Smooth muscle cell (in vitro differentiated cells): ENCODE data around the gene ZNF618. TPM values are rescaled to one million over a fixed set of nuclear protein-coding genes. Genes with fewer than 3 reads are reported as not detected.

ENCODE experiments used
- DNase-seq: peaks from one replicate; lab custom pipeline; 2025; ENCODE audit not compliant: unreplicated experiment; lab: John Stamatoyannopoulos, UW
- H2AFZ ChIP-seq: fragments of 200-600 bp; sonication (generic); 2 replicates; pipeline ENCODE4 v1.6.0; 2016; ENCODE audit warnings: antibody characterized with exemption, low read depth, mild to moderate bottlenecking
- H3F3A ChIP-seq: fragments of 200-600 bp; sonication (generic); 2 replicates; pipeline ENCODE4 v1.6.0; 2017; ENCODE audit warnings: antibody characterized with exemption, low read depth
- H3K27ac ChIP-seq: fragments of 200-600 bp; sonication (generic); 2 replicates; pipeline ENCODE4 v1.5.1; 2016; ENCODE audit warnings: low read depth, mild to moderate bottlenecking
- H3K27me3 ChIP-seq: fragments of 200-600 bp; sonication (generic); 2 replicates; pipeline ENCODE4 v1.6.1; 2016; ENCODE audit warnings: low read depth, mild to moderate bottlenecking
- H3K36me3 ChIP-seq: fragments of 200-600 bp; sonication (generic); 2 replicates; pipeline ENCODE4 v1.5.1; 2016; ENCODE audit warnings: low read depth
- H3K4me1 ChIP-seq: fragments of 200-600 bp; sonication (generic); 2 replicates; pipeline ENCODE4 v1.5.1; 2016; ENCODE audit warnings: low read depth
- H3K4me2 ChIP-seq: fragments of 200-600 bp; sonication (generic); 2 replicates; pipeline ENCODE4 v1.6.0; 2016; ENCODE audit warnings: mild to moderate bottlenecking
- H3K4me3 ChIP-seq: fragments of 200-600 bp; sonication (generic); 2 replicates; pipeline ENCODE4 v1.5.1; 2016; ENCODE audit warnings: mild to moderate bottlenecking
- H3K79me2 ChIP-seq: fragments of 200-600 bp; sonication (generic); 2 replicates; pipeline ENCODE4 v1.6.0; 2016; ENCODE audit warnings: low read depth, mild to moderate bottlenecking
- H3K9ac ChIP-seq: fragments of 200-600 bp; sonication (generic); 2 replicates; pipeline ENCODE4 v1.6.0; 2016; ENCODE audit warnings: low read depth
- H3K9me3 ChIP-seq: fragments of 200-600 bp; sonication (generic); replicated peaks from 2 replicates; pipeline ENCODE4 v1.5.1; 2016; ENCODE audit warnings: low read depth
- H4K20me1 ChIP-seq: fragments of 200-600 bp; sonication (generic); 2 replicates; pipeline ENCODE4 v1.6.0; 2016; ENCODE audit warnings: low read depth
- CTCF ChIP-seq: fragments of 200-600 bp; sonication (generic); IDR thresholded peaks from 2 replicates; pipeline ENCODE4 v1.5.1; 2017; ENCODE audit warnings: borderline replicate concordance, mild to moderate bottlenecking, antibody characterized with exemption; ENCODE audit not compliant: insufficient read depth, poor library complexity, severe bottlenecking
- WGBS: methylation state at CpG from one replicate; pipeline ENCODE4 v1.1.7; 2016; ENCODE audit warnings: low lambda C conversion rate; 5-methylcytosine and 5-hydroxymethylcytosine counted together
- polyA plus RNA-seq: library from polyadenylated mRNA; unstranded; fragments of >200 nt; fragmentation: Nextera tagmentation; extraction: Ambion mirVana; gene quantifications from 2 replicates; pipeline ENCODE4 v1.2.1, GENCODE V29; 2016
- total RNA-seq: library from RNA; depleted of rRNA; stranded (reverse); fragments of >200 nt; gene quantifications from 2 replicates; pipeline ENCODE4 v1.2.3, GENCODE V29; 2014

ZNF618 gene
- total and polyA plus RNA-seq, 2 experiments from 2014 or later: 9.9 to 19.5 TPM

DNA sequence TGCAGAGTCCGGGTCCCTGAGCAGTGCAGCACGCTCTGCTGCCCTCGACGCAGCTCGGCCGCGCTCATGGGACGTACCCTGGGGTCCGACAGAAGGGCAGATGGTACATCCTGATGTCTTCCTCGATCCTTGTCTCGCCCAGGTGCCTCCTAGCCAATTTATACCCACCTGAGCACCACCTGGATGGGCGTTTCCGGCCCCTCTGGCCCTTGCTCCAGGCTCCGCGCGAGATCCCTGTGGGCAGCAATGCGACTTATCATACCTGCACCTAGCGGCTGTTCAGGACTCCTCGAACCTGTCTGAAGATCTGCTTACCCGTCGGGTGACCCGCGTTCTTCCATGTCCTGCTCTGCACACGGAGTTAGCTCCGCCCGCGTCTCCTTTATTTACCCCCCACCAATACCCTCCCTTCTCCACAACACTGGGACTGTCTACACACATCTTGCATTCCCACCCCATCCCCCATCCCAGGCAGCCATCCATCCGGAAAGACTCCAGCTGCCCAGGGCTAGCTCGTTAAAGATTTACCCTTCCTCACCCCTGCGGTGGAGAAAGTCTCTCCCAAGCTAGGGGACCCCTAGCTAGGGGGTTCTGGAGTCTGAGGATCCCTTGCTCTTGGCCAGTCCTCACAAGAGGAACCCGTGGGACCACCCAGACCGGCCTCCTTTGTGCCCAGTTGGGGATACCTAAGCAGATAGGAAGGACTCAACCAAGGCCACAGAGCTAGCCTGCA, 223.0 kb downstream of the ZNF618 start, which contains the start of gene KIF12:
Gene KIF12, minus strand, starts transcription at position 357 of the 733 bp plus-strand sequence. Its CDS starts 16 bp downstream, at position 341.
- 23% methylated on average over 30 of the region's 32 CpGs for WGBS
- no peak within 1 kb of the TSS for H3K9ac ChIP-seq

DNA sequence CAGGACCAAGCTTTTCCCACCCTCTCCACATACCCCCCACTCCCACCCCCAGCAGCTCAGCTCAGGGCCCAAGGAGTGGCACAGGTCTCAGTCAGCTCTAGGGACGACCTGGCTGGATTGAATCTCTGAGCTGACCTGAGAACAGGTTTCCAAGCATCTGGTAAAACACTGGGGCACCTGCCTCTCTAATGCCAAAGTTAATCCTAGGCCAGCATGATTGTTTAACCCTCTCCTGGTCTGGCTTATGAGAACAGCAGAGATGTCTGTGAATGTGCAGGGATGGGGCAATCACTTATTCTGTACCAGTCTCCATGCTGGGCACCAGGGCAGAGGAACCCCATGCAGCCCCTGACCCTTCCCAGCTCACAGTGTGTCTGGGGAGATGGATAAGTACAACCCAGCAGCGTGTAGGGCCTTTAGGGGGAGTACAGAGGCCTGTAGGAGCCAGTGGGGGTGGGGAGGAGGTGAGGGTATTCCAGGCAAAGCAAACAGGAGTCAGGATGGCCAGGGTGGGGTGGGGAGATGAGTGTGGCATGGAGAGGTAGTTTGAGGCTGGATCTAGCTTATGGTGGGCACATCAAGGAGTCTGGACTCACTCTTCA, 223.7 kb downstream of the ZNF618 start:
- DNase-seq: no peak
- WGBS: 48% methylated on average over 2 of the region's 2 CpGs
- no peaks in the 10 kb centered on the region for H3K4me1 ChIP-seq
- H3F3A ChIP-seq: peaks cover 6% of the 10 kb centered on the region
- no peak overlapping the region for H3K27ac ChIP-seq
- no peak overlapping the region for H3K4me2 ChIP-seq
- no peaks in the 10 kb centered on the region for H3K79me2 ChIP-seq
- H3K36me3 ChIP-seq: no peaks in the 10 kb centered on the region
- H3K4me3 ChIP-seq: no peak overlapping the region
- no peak for TF ChIP-seq CTCF
- no peaks in the 10 kb centered on the region for H3K9me3 ChIP-seq
- no peaks in the 10 kb centered on the region for H4K20me1 ChIP-seq
- peaks cover 37% of the 10 kb centered on the region for H3K27me3 ChIP-seq
- H2AFZ ChIP-seq: no peak overlapping the region
- no peak overlapping the region for H3K9ac ChIP-seq

More for the DNA sequence above, 223.0 kb downstream of the ZNF618 start, which contains the start of gene KIF12:
- H3K27me3 ChIP-seq: peaks cover 30% of the 10 kb centered on the region
- no peaks in the 10 kb centered on the region for H3K9me3 ChIP-seq
- H3K27ac ChIP-seq: no peak within 1 kb of the TSS
- H2AFZ ChIP-seq: no peak within 1 kb of the TSS
- no peaks in the 10 kb centered on the region for H3K36me3 ChIP-seq
- peak within 1 kb of the TSS; percentile 53 for H3K4me3 ChIP-seq
- H3K4me1 ChIP-seq: no peaks in the 10 kb centered on the region
- no peak for DNase-seq
- no peaks in the 10 kb centered on the region for H3K79me2 ChIP-seq
- H3F3A ChIP-seq: peaks cover 6% of the 10 kb centered on the region
- no peaks in the 10 kb centered on the region for H4K20me1 ChIP-seq
- peak within 1 kb of the TSS; percentile 93 for H3K4me2 ChIP-seq
- TF ChIP-seq CTCF: no peak

DNA sequence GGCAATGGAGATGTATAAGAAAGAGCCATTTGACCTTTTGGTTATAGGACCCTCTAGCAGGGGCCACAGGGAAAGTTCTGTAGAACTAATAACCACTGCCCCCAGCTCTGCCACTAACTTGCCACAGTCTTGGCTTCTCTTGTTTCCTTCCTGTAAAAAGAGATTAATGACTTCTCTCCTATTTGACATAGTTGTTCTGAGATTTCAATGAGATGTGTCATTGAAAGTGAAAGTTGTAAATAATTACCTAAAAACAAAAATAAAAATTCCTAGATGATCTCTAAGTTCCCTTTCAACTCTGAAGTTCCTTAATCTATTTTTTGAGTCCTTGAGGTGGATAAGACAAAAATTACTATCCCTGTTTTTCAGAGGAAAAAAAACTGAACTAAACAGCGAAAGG, 224.4 kb downstream of the ZNF618 start:
- Histone ChIP-seq H3K9me3 (no peaks in the 10 kb centered on the region), H3K4me3 (no peak overlapping the region), H3K27me3 (peaks cover 45% of the 10 kb centered on the region), H4K20me1 (no peaks in the 10 kb centered on the region), H3K27ac (no peak overlapping the region), H3K4me2 (no peak overlapping the region), H3K36me3 (no peaks in the 10 kb centered on the region), H3F3A (peaks cover 6% of the 10 kb centered on the region), H3K9ac (no peak overlapping the region), H3K79me2 (no peaks in the 10 kb centered on the region), H2AFZ (no peak overlapping the region), H3K4me1 (no peaks in the 10 kb centered on the region)
- DNase-seq: no peak
- WGBS: 88% methylated on average over 1 of the region's 1 CpG
- TF ChIP-seq CTCF: no peak
